Measurements from ENCODE around the gene PDF.
"Not testable (repeated sequence)": the region's sequence is repeated elsewhere in the genome, so short reads cannot be mapped to it uniquely, and the experiment has no call there.

Gene PDF

GRCh38 chr16:69311533-69312387, 18.6 kb downstream of the PDF start:
- Histone ChIP-seq H3K9me3 (ENCODE audit: control insufficient read depth, insufficient read depth, low read length) (no peaks in the 10 kb centered on the region), H3K9ac (ENCODE audit: low read depth, low read length) (peak overlapping the region; percentile 66), H3K4me3 (ENCODE audit: low read depth, low read length) (peak overlapping the region; percentile 79), H3K4me1 (ENCODE audit: control insufficient read depth, insufficient read depth, low read length) (no peaks in the 10 kb centered on the region), H3K36me3 (ENCODE audit: control insufficient read depth, insufficient read depth, low read length) (peaks cover 13% of the 10 kb centered on the region), H3K27me3 (ENCODE audit: control insufficient read depth, insufficient read depth, low read length) (no peaks in the 10 kb centered on the region)

DNA sequence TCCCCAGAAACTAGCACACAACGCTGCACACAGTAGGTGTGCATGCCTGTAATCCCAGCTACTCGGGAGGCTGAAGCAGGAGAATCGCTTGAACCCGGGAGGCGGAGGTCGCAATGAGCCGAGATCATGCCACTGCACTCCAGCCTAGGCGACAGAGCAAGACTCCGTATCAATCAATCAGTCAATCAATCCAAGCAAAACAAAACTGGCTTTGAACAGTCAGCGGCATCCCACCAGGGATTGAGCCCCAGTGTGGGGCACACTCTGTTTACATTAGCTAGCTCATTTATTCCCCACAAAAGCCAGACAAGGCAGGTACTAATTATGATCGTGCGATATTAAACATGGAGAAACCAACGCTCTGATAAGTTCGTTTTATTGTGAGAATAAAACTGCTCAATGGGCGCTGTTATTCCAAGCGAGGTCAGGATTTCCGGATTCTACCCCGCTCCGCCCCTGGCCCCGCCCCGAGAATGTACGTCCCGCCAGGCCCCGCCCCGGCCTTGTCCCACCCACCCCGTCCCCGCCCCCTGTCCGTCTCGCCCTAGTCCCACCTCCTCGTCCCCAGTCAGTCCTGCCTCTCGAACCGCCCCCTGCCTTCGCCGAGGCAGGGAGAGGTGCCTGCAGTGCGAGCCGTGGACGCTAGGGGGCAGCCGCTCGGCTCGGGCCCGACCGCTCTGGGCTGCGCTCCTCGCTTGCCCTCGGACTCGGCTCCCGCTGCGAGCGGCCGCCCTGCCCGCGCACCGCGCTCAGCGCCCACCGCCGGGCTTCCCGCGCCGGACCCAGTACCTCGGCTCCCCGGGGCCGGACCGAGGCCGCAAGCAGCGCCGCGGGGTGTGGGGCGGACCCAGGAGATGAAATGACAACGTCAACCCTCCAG, 19.5 kb downstream of the PDF start, which contains the start of gene VPS4A:
VPS4A (plus strand) TSS at position 698 of the 880 bp plus-strand sequence; CDS start at position 860, 162 bp downstream.
- H3K27me3 ChIP-seq (ENCODE audit: control insufficient read depth, insufficient read depth, low read length) = no peaks in the 10 kb centered on the region
- H3K36me3 ChIP-seq (ENCODE audit: control insufficient read depth, insufficient read depth, low read length) = peaks cover 4% of the 10 kb centered on the region
- H3K4me1 ChIP-seq (ENCODE audit: control insufficient read depth, insufficient read depth, low read length) = no peaks in the 10 kb centered on the region
- H3K4me3 ChIP-seq (ENCODE audit: low read depth, low read length) = peak within 1 kb of the TSS; percentile 87
- peak within 1 kb of the TSS; percentile 66 for H3K9ac ChIP-seq (ENCODE audit: low read depth, low read length)
- H3K9me3 ChIP-seq (ENCODE audit: control insufficient read depth, insufficient read depth, low read length) = no peaks in the 10 kb centered on the region

- no peaks in the 10 kb centered on the region for H3K4me1 ChIP-seq (ENCODE audit: control insufficient read depth, insufficient read depth, low read length)
- no peaks in the 10 kb centered on the region for H3K36me3 ChIP-seq (ENCODE audit: control insufficient read depth, insufficient read depth, low read length)
- no peak overlapping the region for H3K4me3 ChIP-seq (ENCODE audit: low read depth, low read length)
- no peaks in the 10 kb centered on the region for H3K27me3 ChIP-seq (ENCODE audit: control insufficient read depth, insufficient read depth, low read length)
- H3K9ac ChIP-seq (ENCODE audit: low read depth, low read length) = no peak overlapping the region
- H3K9me3 ChIP-seq (ENCODE audit: control insufficient read depth, insufficient read depth, low read length) = no peaks in the 10 kb centered on the region
Measured at GRCh38 chr16:69309316-69309715, 21.1 kb downstream of the PDF start.

DNA sequence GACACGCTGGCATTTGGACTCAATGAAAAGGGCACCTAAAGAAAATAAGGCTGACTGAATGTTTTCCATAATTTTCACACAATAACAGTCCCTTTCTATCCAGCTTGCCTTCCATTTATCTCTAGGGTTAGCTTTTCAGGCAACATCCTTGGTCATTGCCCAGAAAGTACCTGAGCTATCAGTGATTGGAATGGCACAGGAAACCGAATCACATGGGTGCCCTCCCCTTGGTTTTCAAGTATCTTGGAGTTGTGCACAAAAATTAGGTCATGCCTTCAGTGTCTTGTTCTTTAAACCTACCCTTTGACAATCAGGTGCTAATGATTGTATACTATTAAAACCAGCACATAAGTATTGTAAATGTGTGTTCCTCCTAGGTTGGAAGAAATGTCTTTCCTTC, 22.5 kb downstream of the PDF start:
- no peaks in the 10 kb centered on the region for H3K36me3 ChIP-seq (ENCODE audit: control insufficient read depth, insufficient read depth, low read length)
- H3K4me1 ChIP-seq (ENCODE audit: control insufficient read depth, insufficient read depth, low read length) = no peaks in the 10 kb centered on the region
- H3K4me3 ChIP-seq (ENCODE audit: low read depth, low read length) = no peak overlapping the region
- no peaks in the 10 kb centered on the region for H3K27me3 ChIP-seq (ENCODE audit: control insufficient read depth, insufficient read depth, low read length)
- no peaks in the 10 kb centered on the region for H3K9me3 ChIP-seq (ENCODE audit: control insufficient read depth, insufficient read depth, low read length)
- no peak overlapping the region for H3K9ac ChIP-seq (ENCODE audit: low read depth, low read length)

GRCh38 chr16:69307091-69307490, 23.3 kb downstream of the PDF start:
- no peak overlapping the region for H3K9ac ChIP-seq (ENCODE audit: low read depth, low read length)
- H3K27me3 ChIP-seq (ENCODE audit: control insufficient read depth, insufficient read depth, low read length) = no peaks in the 10 kb centered on the region
- H3K4me1 ChIP-seq (ENCODE audit: control insufficient read depth, insufficient read depth, low read length) = no peaks in the 10 kb centered on the region

DNA sequence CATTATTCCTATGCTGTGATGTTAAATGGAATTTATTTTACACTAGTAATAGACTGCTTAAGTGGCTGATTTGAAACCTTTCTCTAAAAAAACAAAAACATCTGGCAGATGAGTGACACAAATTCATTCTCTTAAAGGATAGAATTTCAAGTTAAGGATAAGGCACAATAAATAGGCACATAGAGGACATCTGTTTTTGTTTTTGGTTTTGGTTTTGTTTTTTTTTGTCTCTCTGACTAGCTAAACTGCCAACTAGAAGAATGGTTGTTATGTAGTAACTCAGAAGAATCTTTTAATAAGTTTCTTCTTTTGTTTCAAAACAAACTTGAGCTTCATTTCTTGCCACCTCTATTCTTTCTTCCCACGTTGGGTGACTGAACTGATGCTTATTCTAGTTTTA, 24.4 kb downstream of the PDF start:
- no peak overlapping the region for H3K4me3 ChIP-seq (ENCODE audit: low read depth, low read length)
- H3K36me3 ChIP-seq (ENCODE audit: control insufficient read depth, insufficient read depth, low read length) = no peaks in the 10 kb centered on the region
- no peaks in the 10 kb centered on the region for H3K27me3 ChIP-seq (ENCODE audit: control insufficient read depth, insufficient read depth, low read length)
- no peak overlapping the region for H3K9ac ChIP-seq (ENCODE audit: low read depth, low read length)
- H3K4me1 ChIP-seq (ENCODE audit: control insufficient read depth, insufficient read depth, low read length) = no peaks in the 10 kb centered on the region
- H3K9me3 ChIP-seq (ENCODE audit: control insufficient read depth, insufficient read depth, low read length) = no peaks in the 10 kb centered on the region

More at GRCh38 chr16:69307091-69307490, 23.3 kb downstream of the PDF start:
- H3K9me3 ChIP-seq (ENCODE audit: control insufficient read depth, insufficient read depth, low read length) = no peaks in the 10 kb centered on the region
- no peaks in the 10 kb centered on the region for H3K36me3 ChIP-seq (ENCODE audit: control insufficient read depth, insufficient read depth, low read length)
- no peak overlapping the region for H3K4me3 ChIP-seq (ENCODE audit: low read depth, low read length)

GRCh38 chr16:69302301-69302700, 28.1 kb downstream of the PDF start:
- H3K36me3 ChIP-seq (ENCODE audit: control insufficient read depth, insufficient read depth, low read length) = no peaks in the 10 kb centered on the region
- no peaks in the 10 kb centered on the region for H3K4me1 ChIP-seq (ENCODE audit: control insufficient read depth, insufficient read depth, low read length)
- H3K27me3 ChIP-seq (ENCODE audit: control insufficient read depth, insufficient read depth, low read length) = no peaks in the 10 kb centered on the region

DNA sequence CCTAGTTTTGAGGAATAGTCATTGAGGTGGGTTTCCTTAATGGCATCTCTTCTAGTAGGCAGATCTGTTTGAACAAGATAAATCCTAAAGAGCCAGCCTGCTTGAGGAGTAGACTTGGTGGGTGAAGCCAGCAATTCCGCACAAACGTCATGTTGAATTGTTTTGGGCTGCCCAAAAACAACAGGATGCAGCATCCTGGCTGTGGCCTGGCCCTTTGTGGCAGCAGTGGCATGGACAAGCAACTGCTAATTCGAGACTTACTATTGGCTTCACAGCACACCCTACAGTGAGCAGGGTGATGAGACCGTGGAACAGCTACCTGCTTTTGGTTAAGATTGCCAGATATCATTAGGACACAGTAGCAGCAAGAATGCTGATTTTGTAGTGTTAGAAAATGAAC, 28.5 kb downstream of the PDF start:
- Histone ChIP-seq H3K36me3 (ENCODE audit: control insufficient read depth, insufficient read depth, low read length) (no peaks in the 10 kb centered on the region), H3K4me3 (ENCODE audit: low read depth, low read length) (no peak overlapping the region), H3K27me3 (ENCODE audit: control insufficient read depth, insufficient read depth, low read length) (no peaks in the 10 kb centered on the region), H3K9me3 (ENCODE audit: control insufficient read depth, insufficient read depth, low read length) (no peaks in the 10 kb centered on the region), H3K4me1 (ENCODE audit: control insufficient read depth, insufficient read depth, low read length) (no peaks in the 10 kb centered on the region), H3K9ac (ENCODE audit: low read depth, low read length) (no peak overlapping the region)

More at GRCh38 chr16:69302301-69302700, 28.1 kb downstream of the PDF start:
- Histone ChIP-seq H3K9me3 (ENCODE audit: control insufficient read depth, insufficient read depth, low read length) (no peaks in the 10 kb centered on the region), H3K4me3 (ENCODE audit: low read depth, low read length) (no peak overlapping the region), H3K9ac (ENCODE audit: low read depth, low read length) (no peak overlapping the region)

DNA sequence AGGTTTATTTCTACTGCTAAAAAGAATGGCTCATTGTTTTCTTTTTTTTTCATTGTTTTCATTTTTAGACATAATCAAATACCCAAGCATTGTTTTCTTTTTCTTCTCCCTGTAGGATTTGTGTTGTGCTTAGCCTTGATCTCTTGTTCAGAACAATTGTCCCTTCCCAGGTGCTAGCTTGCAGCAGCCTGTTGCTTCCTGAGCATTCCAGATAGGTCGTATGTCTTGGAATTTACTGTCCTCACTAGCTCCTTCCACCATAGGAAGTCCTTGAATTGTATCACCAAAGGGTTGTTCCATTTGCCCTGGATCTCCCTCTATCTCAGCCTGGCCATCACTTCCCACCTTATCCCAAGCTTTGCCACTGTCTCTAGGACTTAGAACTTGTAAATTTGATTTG, 29.2 kb downstream of the PDF start:
- Histone ChIP-seq H3K4me1 (ENCODE audit: control insufficient read depth, insufficient read depth, low read length) (no peaks in the 10 kb centered on the region), H3K9ac (ENCODE audit: low read depth, low read length) (no peak overlapping the region), H3K36me3 (ENCODE audit: control insufficient read depth, insufficient read depth, low read length) (no peaks in the 10 kb centered on the region), H3K27me3 (ENCODE audit: control insufficient read depth, insufficient read depth, low read length) (no peaks in the 10 kb centered on the region), H3K9me3 (ENCODE audit: control insufficient read depth, insufficient read depth, low read length) (no peaks in the 10 kb centered on the region), H3K4me3 (ENCODE audit: low read depth, low read length) (no peak overlapping the region)

DNA sequence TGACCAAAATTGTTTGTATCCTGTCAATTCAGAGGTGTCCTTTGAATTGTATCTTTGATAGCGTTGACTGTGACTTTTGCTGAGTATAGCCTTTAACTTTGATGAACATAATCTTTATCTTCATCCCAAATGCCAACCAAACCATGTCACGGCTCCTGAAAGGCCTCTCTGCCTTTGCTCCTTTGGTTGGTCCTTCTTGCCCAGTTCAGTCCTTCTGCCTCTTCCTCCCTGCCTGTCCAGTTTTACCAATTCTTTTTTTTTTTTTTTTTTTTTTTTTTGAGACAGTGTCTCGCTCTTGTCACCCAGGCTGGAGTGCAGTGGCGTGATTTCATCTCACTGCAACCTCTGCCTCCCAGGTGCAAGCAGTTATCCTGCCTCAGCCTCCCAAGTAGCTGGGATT, 32.1 kb downstream of the PDF start:
- no peak overlapping the region for H3K9ac ChIP-seq (ENCODE audit: low read depth, low read length)
- H3K4me3 ChIP-seq (ENCODE audit: low read depth, low read length) = no peak overlapping the region
- no peaks in the 10 kb centered on the region for H3K9me3 ChIP-seq (ENCODE audit: control insufficient read depth, insufficient read depth, low read length)
- no peaks in the 10 kb centered on the region for H3K27me3 ChIP-seq (ENCODE audit: control insufficient read depth, insufficient read depth, low read length)
- no peaks in the 10 kb centered on the region for H3K4me1 ChIP-seq (ENCODE audit: control insufficient read depth, insufficient read depth, low read length)
- no peaks in the 10 kb centered on the region for H3K36me3 ChIP-seq (ENCODE audit: control insufficient read depth, insufficient read depth, low read length)

DNA sequence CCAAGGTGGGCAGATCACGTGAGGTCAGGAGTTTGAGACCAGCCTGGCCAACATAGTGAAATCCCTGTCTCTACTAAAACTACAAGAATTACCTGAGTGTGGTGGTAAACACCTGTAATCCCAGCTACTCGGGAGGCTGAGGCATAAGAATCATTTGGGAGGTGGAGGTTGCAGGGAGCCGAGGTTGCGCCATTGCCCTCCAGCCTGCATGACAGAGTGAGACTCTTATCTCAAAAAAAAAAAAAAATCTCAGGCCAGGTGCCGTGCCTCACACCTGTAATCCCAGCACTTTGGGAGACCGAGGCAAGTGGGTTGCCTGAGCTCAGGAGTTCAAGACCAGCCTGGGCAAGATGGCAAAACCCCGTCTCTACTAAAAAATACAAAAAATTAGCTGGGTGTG, 33.6 kb downstream of the PDF start:
- H3K4me3 ChIP-seq (ENCODE audit: low read depth, low read length); H3K9me3 ChIP-seq (ENCODE audit: control insufficient read depth, insufficient read depth, low read length); H3K27me3 ChIP-seq (ENCODE audit: control insufficient read depth, insufficient read depth, low read length); H3K9ac ChIP-seq (ENCODE audit: low read depth, low read length); H3K36me3 ChIP-seq (ENCODE audit: control insufficient read depth, insufficient read depth, low read length); H3K4me1 ChIP-seq (ENCODE audit: control insufficient read depth, insufficient read depth, low read length): not testable (repeated sequence)
